Neural crest cell (in vitro differentiated cells): ENCODE data around the gene DNASE1. TPM values are rescaled to one million over a fixed set of nuclear protein-coding genes. Genes with fewer than 3 reads are reported as not detected.

Experiments used
- DNase-seq: peaks from one replicate; pipeline ENCODE4 v3.0.0; 2021; ENCODE audit warnings: low read depth, mixed read lengths, low spot score
- H3K27ac Mint-ChIP-seq: one replicate; pipeline ENCODE4 v1.8.0; 2021; ENCODE audit warnings: mild to moderate bottlenecking, mixed read lengths; ENCODE audit not compliant: unreplicated experiment
- H3K27me3 Mint-ChIP-seq: 2 replicates; pipeline ENCODE4 v1.8.0; 2021; ENCODE audit warnings: low read depth, mild to moderate bottlenecking, mixed read lengths
- H3K36me3 Mint-ChIP-seq: 2 replicates; pipeline ENCODE4 v1.8.0; 2021; ENCODE audit warnings: low read depth, mild to moderate bottlenecking, mixed read lengths
- H3K4me1 Mint-ChIP-seq: 2 replicates; pipeline ENCODE4 v1.8.0; 2021; ENCODE audit warnings: mixed read lengths
- H3K4me3 Mint-ChIP-seq: one replicate; pipeline ENCODE4 v1.8.0; 2021; ENCODE audit warnings: mild to moderate bottlenecking, mixed read lengths
- H3K9me3 Mint-ChIP-seq: 2 replicates; pipeline ENCODE4 v1.8.0; 2021; ENCODE audit warnings: mixed read lengths
- CTCF ChIP-seq: fragments of 200-600 bp; sonication (generic); conservative IDR thresholded peaks from 2 replicates; pipeline ENCODE4 v1.5.0; 2021; ENCODE audit warnings: antibody characterized with exemption, mild to moderate bottlenecking
- total RNA-seq: library from RNA; stranded (reverse); gene quantifications from 2 replicates; pipeline ENCODE4 v1.2.1, GENCODE V29; 2021

DNASE1 gene
- total RNA-seq, 1 donor from 2014 or later, result 23.6 TPM

GRCh38 chr16:3690470-3690928 is 36.0 kb downstream of the DNASE1 start:
- no peaks in the 10 kb centered on the region for H3K9me3 Mint-ChIP-seq
- H3K27me3 Mint-ChIP-seq, result no peaks in the 10 kb centered on the region
- TF ChIP-seq CTCF, result peak; percentile 92
- H3K36me3 Mint-ChIP-seq, result peaks cover 10% of the 10 kb centered on the region
- peak; percentile 87 for DNase-seq
- no peak overlapping the region for H3K4me3 Mint-ChIP-seq
- H3K27ac Mint-ChIP-seq, result peak overlapping the region; percentile 73
- peaks cover 8% of the 10 kb centered on the region for H3K4me1 Mint-ChIP-seq

GRCh38 chr16:3690980-3691720 is 36.7 kb downstream of the DNASE1 start:
- Mint-ChIP-seq H3K27ac (peak overlapping the region; percentile 69), H3K4me3 (no peak overlapping the region), H3K27me3 (no peaks in the 10 kb centered on the region), H3K4me1 (peaks cover 8% of the 10 kb centered on the region), H3K9me3 (no peaks in the 10 kb centered on the region), H3K36me3 (peaks cover 10% of the 10 kb centered on the region)
- no peak for DNase-seq
- TF ChIP-seq CTCF, result no peak

GRCh38 chr16:3691761-3692160 is 37.3 kb downstream of the DNASE1 start:
- Mint-ChIP-seq H3K9me3 (no peaks in the 10 kb centered on the region), H3K36me3 (peaks cover 10% of the 10 kb centered on the region), H3K4me1 (peaks cover 8% of the 10 kb centered on the region), H3K27ac (peak overlapping the region; percentile 24), H3K27me3 (no peaks in the 10 kb centered on the region), H3K4me3 (no peak overlapping the region)
- no peak for TF ChIP-seq CTCF
- no peak for DNase-seq

DNA sequence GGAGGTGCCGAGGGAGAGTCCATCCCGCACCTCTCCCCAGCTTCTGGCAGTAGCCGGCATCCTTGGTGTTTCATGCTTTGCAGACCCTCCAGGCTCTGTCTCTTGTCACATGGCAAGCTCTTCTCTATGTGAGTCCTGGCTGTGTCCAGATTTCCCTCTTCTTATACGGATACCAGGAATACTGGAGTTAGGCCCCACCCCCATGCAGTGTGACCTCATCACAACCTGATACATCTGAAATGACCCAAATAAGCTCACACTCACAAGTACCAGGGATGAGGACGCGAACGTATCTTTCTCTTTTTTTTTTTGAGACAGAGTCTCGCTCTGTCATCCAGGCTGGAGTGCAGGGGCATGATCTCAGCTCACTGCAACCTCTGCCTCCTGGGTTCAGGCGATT is 39.6 kb downstream of the DNASE1 start:
- TF ChIP-seq CTCF, result no peak
- Mint-ChIP-seq H3K27me3 (no peaks in the 10 kb centered on the region), H3K4me1 (peaks cover 8% of the 10 kb centered on the region), H3K27ac (no peak overlapping the region), H3K4me3 (no peak overlapping the region), H3K9me3 (no peaks in the 10 kb centered on the region), H3K36me3 (peaks cover 6% of the 10 kb centered on the region)
- no peak for DNase-seq

- Mint-ChIP-seq H3K4me1 (peaks cover 1% of the 10 kb centered on the region), H3K9me3 (no peaks in the 10 kb centered on the region), H3K4me3 (no peak overlapping the region), H3K27ac (no peak overlapping the region), H3K27me3 (no peaks in the 10 kb centered on the region), H3K36me3 (peaks cover under 1% of the 10 kb centered on the region)
- TF ChIP-seq CTCF, result no peak
- DNase-seq, result no peak
These were observed 41.3 kb downstream of the DNASE1 start for GRCh38 chr16:3695610-3696369.
